K562 (cell line): ENCODE data around the gene HOXD4. TPM values are rescaled to one million over a fixed set of nuclear protein-coding genes. Genes with fewer than 3 reads are reported as not detected.

Experiments
- ATAC-seq: fragments of 200-7000 bp; cut with Tn5 transposase; 3 replicates; pipeline ENCODE4 v1.9.1; 2020; ENCODE audit warnings: moderate library complexity
- BruUV-seq: library from RNA; stranded (reverse); fragments of 400-500 nt; replicated peaks from 2 replicates; lab custom pipeline; 2021; lab: Mats Ljungman, UMichigan
- CTCF ChIA-PET: fragments of 300-600 bp; formaldehyde crosslinking; extraction: SDS; loops from one replicate; lab custom pipeline; 2021; ENCODE audit warnings: low intra/inter-chr PET ratio; lab: Yijun Ruan, JAX
- POLR2A ChIA-PET: fragments of 300-600, 350-650 bp; sonication (Branson Sonifier 250); formaldehyde crosslinking; extraction: SDS; loops from one replicate; lab custom pipeline; 2021; ENCODE audit warnings: antibody characterized with exemption, inconsistent platforms; lab: Yijun Ruan, JAX
- DNase-seq, 4 experiments: peaks; one replicate each; pipeline versions ENCODE4 v3.0.0 to v3.0.0-alpha.2; 2011 to 2018; ENCODE audit warnings: low spot score in 3 of 4, mixed read lengths in 3 of 4; ENCODE audit errors: extremely low read depth in 1 of 4
- FAIRE-seq: peaks from 2 replicates; lab custom pipeline; 2011; peaks lifted over from hg19 to GRCh38; lab: Jason Lieb, UNC
- H2AFZ ChIP-seq: 2 replicates; pipeline ENCODE4 v1.6.0; 2011; ENCODE audit warnings: low read depth, low read length, control low read depth, inconsistent platforms
- H3K27ac ChIP-seq: fragments of 200-600 bp; 3 replicates; pipeline ENCODE4 v1.8.0; 2011; ENCODE audit warnings: low read depth, mild to moderate bottlenecking, control low read depth, inconsistent platforms, low read length, moderate library complexity, mixed read lengths; ENCODE audit errors: extremely low read depth
- H3K27me3 ChIP-seq, 2 experiments: fragments of 300-600 bp in 1 of 2; 2 replicates in 1 of 2; 3 replicates in 1 of 2; pipeline versions ENCODE4 v1.6.0 to v1.8.0; 2011; ENCODE audit warnings: inconsistent platforms in 2 of 2, low read length in 2 of 2, mild to moderate bottlenecking in 1 of 2, mixed read lengths in 1 of 2, moderate library complexity in 1 of 2; ENCODE audit not compliant: control insufficient read depth in 2 of 2, insufficient read depth in 2 of 2
- H3K36me3 ChIP-seq: fragments of 300-600 bp; 3 replicates; pipeline ENCODE4 v1.8.0; 2011; ENCODE audit warnings: mild to moderate bottlenecking, low read length, inconsistent platforms; ENCODE audit not compliant: control insufficient read depth, insufficient read depth
- H3K4me1 ChIP-seq, 2 experiments: fragments of 200-600 bp in 1 of 2; replicated peaks in 1 of 2; 2 replicates in 1 of 2; 3 replicates in 1 of 2; pipeline versions ENCODE4 v1.5.1 to v1.8.0; 2011; ENCODE audit warnings: inconsistent platforms in 2 of 2, low read length in 2 of 2, mild to moderate bottlenecking in 1 of 2, mixed read lengths in 1 of 2, moderate library complexity in 1 of 2; ENCODE audit not compliant: control insufficient read depth in 2 of 2, insufficient read depth in 2 of 2
- H3K4me2 ChIP-seq: 2 replicates; pipeline ENCODE4 v1.6.1; 2011; ENCODE audit warnings: low read length, control low read depth, inconsistent platforms, mixed read lengths; ENCODE audit not compliant: insufficient read depth
- H3K4me3 ChIP-seq: fragments of 200-600 bp; sonication (generic), shearing (Covaris generic); 2 replicates; pipeline ENCODE4 v1.5.1; 2016; ENCODE audit warnings: control low read depth, inconsistent platforms
- H3K79me2 ChIP-seq: fragments of 200-600 bp; 3 replicates; pipeline ENCODE4 v1.8.0; 2011; ENCODE audit warnings: low read length, inconsistent platforms; ENCODE audit not compliant: control insufficient read depth, insufficient read depth
- H3K9ac ChIP-seq, 2 experiments: 2 replicates each; pipeline versions ENCODE4 v1.6.0 to v1.6.1; 2011; ENCODE audit warnings: low read depth in 2 of 2, low read length in 2 of 2, control low read depth in 1 of 2, inconsistent platforms in 1 of 2, mild to moderate bottlenecking in 1 of 2, mixed read lengths in 1 of 2; ENCODE audit not compliant: insufficient read depth in 1 of 2
- H3K9me1 ChIP-seq: one replicate; pipeline ENCODE4 v1.6.0; 2011; ENCODE audit warnings: inconsistent platforms, mild to moderate bottlenecking, low read length, moderate library complexity; ENCODE audit not compliant: control insufficient read depth, insufficient read depth
- H3K9me3 ChIP-seq: replicated peaks from 2 replicates; pipeline ENCODE4 v1.5.1; 2011; ENCODE audit warnings: low read depth, low read length, inconsistent platforms; ENCODE audit not compliant: control insufficient read depth, insufficient read depth
- H4K20me1 ChIP-seq: replicated peaks from 2 replicates; pipeline ENCODE4 v1.6.1; 2011; ENCODE audit warnings: low read length, inconsistent platforms, mixed read lengths; ENCODE audit not compliant: control insufficient read depth, insufficient read depth
- BMI1 ChIP-seq: fragments of 150-350 bp; IDR thresholded peaks from 2 replicates; pipeline ENCODE4 v1.6.1; 2014; ENCODE audit warnings: low read length
- CBX8 ChIP-seq: fragments of 200-600 bp; sonication (generic); IDR thresholded peaks from 2 replicates; pipeline ENCODE4 v1.6.1; 2012; ENCODE audit warnings: borderline replicate concordance, mixed run types, low read depth, mild to moderate bottlenecking, moderate library complexity, mixed read lengths, low read length, control low read depth, inconsistent platforms; ENCODE audit not compliant: poor library complexity, severe bottlenecking; ENCODE audit errors: extremely low read depth
- EGR1 ChIP-seq: fragments of 450-650 bp; conservative IDR thresholded peaks from 2 replicates; pipeline ENCODE4 v1.6.1; 2017; ENCODE audit warnings: mild to moderate bottlenecking
- RAD21 ChIP-seq, 2 experiments: fragments of 250-450 bp in 1 of 2; fragments of 450-650 bp in 1 of 2; sonication (Bioruptor Pico) in 1 of 2; formaldehyde crosslinking in 1 of 2; IDR thresholded peaks in 1 of 2; conservative IDR thresholded peaks in 1 of 2; 2 replicates each; pipeline versions ENCODE4 v1.4.0 to v1.8.0; 2020 to 2022; ENCODE audit warnings: mild to moderate bottlenecking in 2 of 2, moderate library complexity in 1 of 2
- RNF2 ChIP-seq: sonication (generic); IDR thresholded peaks from 2 replicates; pipeline ENCODE4 v1.6.1; 2016
- SMC3 ChIP-seq: conservative IDR thresholded peaks from 2 replicates; pipeline ENCODE4 v1.6.1; 2011; ENCODE audit warnings: low read depth, low read length, improper control_type of control experiment; ENCODE audit not compliant: insufficient read depth
- YY1 ChIP-seq, 3 experiments: IDR thresholded peaks; 2 replicates each; pipeline ENCODE4 v1.6.1; 2011; ENCODE audit warnings: low read length in 2 of 3, mild to moderate bottlenecking in 2 of 3, moderate library complexity in 2 of 3, borderline replicate concordance in 1 of 3, control low read depth in 1 of 3, low read depth in 1 of 3; ENCODE audit not compliant: insufficient read depth in 3 of 3, insufficient replicate concordance in 2 of 3, control insufficient read depth in 1 of 3, insufficient read length in 1 of 3; ENCODE audit errors: extremely low read depth in 1 of 3
- ZFP36 ChIP-seq: fragments of 150-350 bp; IDR thresholded peaks from 2 replicates; pipeline ENCODE4 v1.6.1; 2018; ENCODE audit warnings: low read length, low read depth; ENCODE audit not compliant: partially characterized antibody
- WGBS: fragments of 100-300 bp; shearing (Covaris generic); methylation state at CpG from one replicate; pipeline ENCODE4 v1.1.6; 2016; ENCODE audit warnings: low coverage, mixed read lengths; ENCODE audit not compliant: insufficient coverage; ENCODE audit errors: missing lambda C conversion rate; 5-methylcytosine and 5-hydroxymethylcytosine counted together
- in situ Hi-C: fragments of 300-500 bp; cut with MboI; formaldehyde crosslinking; loops from 4 replicates; pipeline ENCODE4 v1.15.0; 2018; ENCODE audit warnings: inconsistent platforms, mixed read lengths
- intact Hi-C: fragments of 100-400 bp; cut with micrococcal nuclease; formaldehyde crosslinking; loops from 2 replicates; pipeline ENCODE4 v1.14.2; 2022
- polyA plus RNA-seq, 8 experiments: library from polyadenylated mRNA; depleted of rRNA in 4 of 8; stranded (reverse) in 5 of 8; unstranded in 3 of 8; fragments of >200 nt; fragmentation: Nextera tagmentation in 2 of 8; fragmentation: Illumina TruSeq in 1 of 8; extraction: Ambion mirVana in 2 of 8; extraction: Trizol in 1 of 8; gene quantifications; 2 replicates each; pipeline versions ENCODE4 v1.2.1 to v1.2.3, GENCODE V29; 2011 to 2014; ENCODE audit warnings: inconsistent platforms in 1 of 8, missing spikeins in 1 of 8
- total RNA-seq, 7 experiments: library from RNA; depleted of rRNA in 6 of 7; stranded (reverse); fragments of >200 nt in 6 of 7; fragmentation: Illumina TruSeq in 2 of 7; extraction: Trizol in 2 of 7; gene quantifications; 2 replicates each; pipeline versions ENCODE4 v1.2.1 to v1.2.3, GENCODE V29; 2011 to 2021; ENCODE audit warnings: low replicate concordance in 1 of 7

The HOXD4 gene
- total and polyA plus RNA-seq, 9 of the 15 experiments (the other 6 are each of a cell fraction or from before 2014, with no cell fraction given) = not detected

DNA sequence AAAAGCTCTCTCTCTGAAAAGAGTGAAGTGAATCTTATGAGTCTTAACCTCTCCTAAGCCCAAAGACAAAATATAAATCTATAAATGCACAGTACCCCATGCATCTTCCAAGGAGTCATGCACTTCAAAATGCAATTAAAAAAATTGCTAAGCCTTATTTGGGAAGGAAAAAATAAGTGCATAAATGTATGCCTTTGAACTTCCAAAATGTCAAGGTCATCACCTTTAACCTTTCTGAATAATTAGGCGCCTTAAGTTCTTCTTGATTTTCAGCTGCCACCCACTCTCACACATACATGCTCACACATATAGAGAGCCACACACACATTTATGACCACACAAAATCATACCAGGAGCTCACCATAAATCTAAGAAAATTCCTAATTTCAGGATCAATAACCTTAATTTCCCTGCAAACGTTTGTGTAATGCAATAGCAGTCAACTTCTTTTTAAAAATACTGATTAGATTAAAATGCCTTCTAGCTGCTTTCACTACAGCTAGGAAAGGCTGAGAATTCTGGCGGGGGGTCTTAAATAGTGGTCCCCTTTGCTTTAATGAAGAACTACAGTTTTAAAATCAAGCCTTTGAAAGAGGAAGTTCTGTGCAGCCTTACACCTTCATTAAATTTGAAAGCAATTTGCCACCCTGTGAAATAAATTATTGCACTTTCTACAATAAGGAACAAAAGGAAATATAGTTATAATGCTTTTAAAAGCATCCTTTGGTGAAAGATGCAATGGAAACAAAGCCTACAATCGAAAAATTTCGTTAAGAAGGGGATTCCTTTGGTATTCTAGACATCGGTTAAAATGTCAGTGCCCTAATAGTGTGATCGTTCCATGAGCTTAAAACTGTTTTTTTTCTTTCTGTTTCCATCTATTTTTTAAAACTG, 40.7 kb upstream of the HOXD4 start:
- Histone ChIP-seq H3K27me3 (peaks cover 45 to 46% of the 10 kb centered on the region in 2 experiments), H2AFZ (no peak overlapping the region), H3K4me3 (no peak overlapping the region), H3K4me2 (no peak overlapping the region), H3K4me1 (peaks cover 0 to 9% of the 10 kb centered on the region in 2 experiments; a peak in 1 of 5 replicates), H3K9ac (no peak overlapping the region), H3K9me1 (no peaks in the 10 kb centered on the region), H3K27ac (no peak overlapping the region), H3K36me3 (no peaks in the 10 kb centered on the region), H4K20me1 (no peaks in the 10 kb centered on the region), H3K9me3 (no peaks in the 10 kb centered on the region), H3K79me2 (no peaks in the 10 kb centered on the region)
- intact Hi-C loops (no loop called here), in situ Hi-C loops (no loop called here)
- CTCF ChIA-PET = interaction anchor here (0.7 kb wide), 1 partner anchor 536 kb away, joined by 3 read pairs; no protein-coding TSS in a partner anchor
- FAIRE-seq (no peak), DNase-seq (no peak), ATAC-seq (no peak)
- TF ChIP-seq CBX8 (peak; percentile 95), EGR1 (no peak)
- BruUV-seq = no TSS peak
- WGBS = 21% methylated on average over 7 of the region's 7 CpGs
- POLR2A ChIA-PET = interaction anchor here (0.7 kb wide), 1 partner anchor 75 kb away, joined by 3 read pairs; no protein-coding TSS in a partner anchor

DNA sequence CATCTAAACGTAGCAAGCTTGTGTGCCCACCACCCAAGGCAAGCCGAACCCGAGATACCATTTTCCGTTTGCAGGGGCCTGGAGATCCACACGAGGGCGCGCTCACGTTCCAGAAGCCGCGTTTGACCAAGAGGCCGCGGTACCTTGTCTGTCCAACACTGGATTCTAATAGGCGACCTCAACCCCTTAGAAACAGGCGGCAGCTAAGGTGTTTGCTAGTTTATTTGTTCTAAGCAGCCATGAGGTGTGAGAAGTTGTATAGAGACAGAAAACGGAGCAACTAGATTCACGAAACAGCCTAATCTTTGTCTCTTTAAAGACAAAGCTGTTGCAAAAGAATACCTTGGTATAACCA, 40.1 kb upstream of the HOXD4 start:
- no peak overlapping the region for H3K9ac ChIP-seq
- ChIA-PET POLR2A (interaction anchor here (0.5 to 0.7 kb wide), 2 partner anchors 74 to 1299 kb away, joined by 3 to 4 read pairs; no protein-coding TSS in a partner anchor), CTCF (interaction anchor here (0.8 kb wide), 1 partner anchor 527 kb away, joined by 3 read pairs; no protein-coding TSS in a partner anchor)
- no peak overlapping the region; the same call in 1 of the 2 replicates for H3K4me2 ChIP-seq
- BruUV-seq = no TSS peak
- peaks cover 47 to 52% of the 10 kb centered on the region in 2 experiments for H3K27me3 ChIP-seq
- intact Hi-C loops = no loop called here
- no peak overlapping the region for H3K4me3 ChIP-seq
- in situ Hi-C loops = no loop called here
- H3K4me1 ChIP-seq = peaks cover 0 to 14% of the 10 kb centered on the region in 2 experiments; a peak in 1 of 5 replicates
- under 1% methylated on average over 16 of the region's 16 CpGs for WGBS
- H3K79me2 ChIP-seq = no peaks in the 10 kb centered on the region
- no peak overlapping the region for H3K27ac ChIP-seq
- no peaks in the 10 kb centered on the region for H3K9me1 ChIP-seq
- no peaks in the 10 kb centered on the region for H4K20me1 ChIP-seq
- ATAC-seq (peak; percentile 91), DNase-seq (peak; percentile 70 to 74 (median 72)), FAIRE-seq (peak; percentile 90)
- H2AFZ ChIP-seq = no peak overlapping the region
- H3K9me3 ChIP-seq = no peaks in the 10 kb centered on the region
- H3K36me3 ChIP-seq = no peaks in the 10 kb centered on the region
- TF ChIP-seq SMC3 = peak; percentile 67
- peak; percentile 34 for TF ChIP-seq ZFP36
- TF ChIP-seq YY1 (IDR thresholded peaks at IDR 0.05; ENCODE audit: borderline replicate concordance in 1 of 3, control insufficient read depth in 1 of 3, extremely low read depth in 1 of 3, insufficient read depth in 3 of 3, insufficient read length in 1 of 3, insufficient replicate concordance in 2 of 3, low read depth in 1 of 3, low read length in 2 of 3) = peak in 1 of 3 experiments; percentile 10
- TF ChIP-seq RNF2 = 0 out of 2 replicates have a peak, but pooled peaks have one; percentile 63
- TF ChIP-seq BMI1 = peak; percentile 38; the same call in 1 of the 2 replicates
- peak; percentile 37 to 63 for TF ChIP-seq RAD21 (CRISPR knock-in tag; conservative IDR thresholded peaks at IDR 0.05 in 1 of 2, IDR thresholded peaks at IDR 0.05 in 1 of 2)
